Gastroesophageal sphincter (tissue), 4 donors: Measurements from ENCODE around the gene MED25. TPM values are rescaled to one million over a fixed set of nuclear protein-coding genes. Genes with fewer than 3 reads are reported as not detected.
A peak's percentile ranks its signal among the peaks of the same experiment; 100 is the strongest.

Source experiments
- ATAC-seq: fragments of 150-250 bp; one replicate; pipeline ENCODE4 v1.9.1; 2016; ENCODE audit warnings: mild to moderate bottlenecking, moderate library complexity
- H3K27ac ChIP-seq, 4 donors: fragments of 200-600 bp; sonication (generic) in 3 of 4; 1 replicate in 3 of 4; 2 replicates in 1 of 4; pipeline ENCODE4 v1.5.1; 2016 to 2019
- H3K27me3 ChIP-seq: fragments of 200-600 bp; sonication (generic); one replicate; pipeline ENCODE4 v1.5.1; 2019
- H3K36me3 ChIP-seq, 2 donors: fragments of 200-600 bp; sonication (generic); one replicate each; pipeline ENCODE4 v1.5.1; 2019; ENCODE audit warnings: control low read depth in 1 of 2
- H3K4me1 ChIP-seq, 3 donors: fragments of 200-600 bp; sonication (generic); 1 replicate in 2 of 3; 2 replicates in 1 of 3; pipeline ENCODE4 v1.5.1; 2016 to 2019; ENCODE audit warnings: control low read depth in 2 of 3
- H3K4me3 ChIP-seq, 2 donors: fragments of 200-600 bp; sonication (generic); one replicate each; pipeline ENCODE4 v1.5.1; 2019; ENCODE audit warnings: mild to moderate bottlenecking in 1 of 2, moderate library complexity in 1 of 2
- H3K9me3 ChIP-seq, 3 donors: fragments of 200-600 bp; sonication (generic); one replicate each; pipeline ENCODE4 v1.5.1; 2017 to 2019; ENCODE audit warnings: control low read depth in 2 of 3
- CTCF ChIP-seq, 4 experiments: fragments of 200-600 bp in 2 of 4; fragments of 450-650 bp in 2 of 4; sonication (generic) in 1 of 4; IDR thresholded peaks; one replicate each; pipeline ENCODE4 v1.5.1; 2017 to 2019; ENCODE audit warnings: antibody characterized with exemption in 4 of 4, mild to moderate bottlenecking in 2 of 4, moderate library complexity in 2 of 4
- EP300 ChIP-seq: sonication (generic); formaldehyde crosslinking; IDR thresholded peaks from one replicate; pipeline ENCODE4 v1.6.1; 2017; ENCODE audit warnings: antibody characterized with exemption, mild to moderate bottlenecking
- POLR2A ChIP-seq, 2 donors: fragments of 450-650 bp; IDR thresholded peaks; one replicate each; pipeline ENCODE4 v1.6.1; 2017; ENCODE audit warnings: antibody characterized with exemption in 2 of 2, mild to moderate bottlenecking in 2 of 2, moderate library complexity in 1 of 2
- POLR2AphosphoS5 ChIP-seq: sonication (generic); formaldehyde crosslinking; IDR thresholded peaks from one replicate; pipeline ENCODE4 v1.6.1; 2017; ENCODE audit warnings: antibody characterized with exemption
- WGBS, 2 donors: methylation state at CpG; one replicate each; pipeline ENCODE4 v1.1.5; 2018; ENCODE audit warnings: low coverage in 1 of 2; 5-methylcytosine and 5-hydroxymethylcytosine counted together
- total RNA-seq, 4 donors: library from RNA; depleted of rRNA; stranded (reverse); fragments of >200 nt; gene quantifications; one replicate each; pipeline ENCODE4 v1.1.0, GENCODE V29; 2016

MED25 gene
- total RNA-seq, 4 donors from 2014 or later = 26.7 to 36.1 (median 28.7) TPM

GRCh38 chr19:49857061-49857837, 39.2 kb downstream of the MED25 start:
- peaks cover 0 to 59% (median 11%) of the 10 kb centered on the region in 3 donors for H3K4me1 ChIP-seq
- peaks cover 0 to 81% of the 10 kb centered on the region in 2 donors for H3K36me3 ChIP-seq
- H3K4me3 ChIP-seq = no peak overlapping the region
- ATAC-seq = no peak
- TF ChIP-seq POLR2A (IDR thresholded peaks at IDR 0.05) (no peak), EP300 (no peak), CTCF (IDR thresholded peaks at IDR 0.05) (no peak), POLR2AphosphoS5 (no peak)
- no peaks in the 10 kb centered on the region for H3K27me3 ChIP-seq
- no peaks in the 10 kb centered on the region for H3K9me3 ChIP-seq
- no CpG with 5 or more reads among the region's 26 CpGs for WGBS, 2 donors
- H3K27ac ChIP-seq = peak overlapping the region in 2 of 4 donors; percentile 11 to 31

GRCh38 chr19:49857838-49858087, 39.7 kb downstream of the MED25 start:
- Histone ChIP-seq H3K27me3 (no peaks in the 10 kb centered on the region), H3K36me3 (peaks cover 0 to 86% of the 10 kb centered on the region in 2 donors), H3K9me3 (no peaks in the 10 kb centered on the region), H3K4me3 (no peak overlapping the region), H3K4me1 (peaks cover 0 to 53% (median 5%) of the 10 kb centered on the region in 3 donors), H3K27ac (peak overlapping the region in 2 of 4 donors; percentile 11 to 31)
- no peak for ATAC-seq
- TF ChIP-seq CTCF (IDR thresholded peaks at IDR 0.05) (no peak), EP300 (no peak), POLR2A (IDR thresholded peaks at IDR 0.05) (no peak)
- no CpG with 5 or more reads among the region's 5 CpGs for WGBS, 2 donors

GRCh38 chr19:49858088-49858985, 40.2 kb downstream of the MED25 start:
- Histone ChIP-seq H3K27ac (peak overlapping the region in 3 of 4 donors; percentile 11 to 73 (median 15)), H3K4me3 (no peak overlapping the region), H3K4me1 (peaks cover 0 to 48% (median 4%) of the 10 kb centered on the region in 3 donors), H3K9me3 (no peaks in the 10 kb centered on the region), H3K27me3 (no peaks in the 10 kb centered on the region), H3K36me3 (peaks cover 0 to 92% of the 10 kb centered on the region in 2 donors)
- WGBS, 2 donors = 88% methylated on average over 15 of the region's 37 CpGs; no CpG with 5 or more reads in 1 of the 2 donors
- no peak for ATAC-seq
- TF ChIP-seq EP300 (no peak), POLR2A (IDR thresholded peaks at IDR 0.05) (no peak), POLR2AphosphoS5 (no peak), CTCF (IDR thresholded peaks at IDR 0.05) (no peak)

GRCh38 chr19:49859682-49860335, 41.7 kb downstream of the MED25 start:
- peaks cover 0 to 40% (median 0%) of the 10 kb centered on the region in 3 donors for H3K4me1 ChIP-seq
- TF ChIP-seq CTCF (IDR thresholded peaks at IDR 0.05) = no peak
- no peak for TF ChIP-seq EP300
- TF ChIP-seq POLR2A (IDR thresholded peaks at IDR 0.05) = no peak
- peaks cover 0 to 98% of the 10 kb centered on the region in 2 donors for H3K36me3 ChIP-seq
- H3K27me3 ChIP-seq = no peaks in the 10 kb centered on the region
- no peak for ATAC-seq
- no peaks in the 10 kb centered on the region for H3K9me3 ChIP-seq
- 84% methylated on average over 6 of the region's 22 CpGs; no CpG with 5 or more reads in 1 of the 2 donors for WGBS, 2 donors
- H3K27ac ChIP-seq = peak overlapping the region in 2 of 4 donors; percentile 68 to 73
- H3K4me3 ChIP-seq = no peak overlapping the region
